Adrenal gland (tissue), 19 donors: ENCODE measurements around the gene ATP13A1. TPM values are rescaled to one million over a fixed set of nuclear protein-coding genes. Genes with fewer than 3 reads are reported as not detected.

Experiments used
- DNase-seq, 7 donors: peaks; one replicate each; pipeline ENCODE4 v3.0.0-alpha.2; 2019 to 2020
- H3K27ac ChIP-seq, 5 donors: fragments of 200-600 bp; sonication (generic) in 4 of 5; 1 replicate in 3 of 5; 2 replicates in 2 of 5; pipeline versions ENCODE4 v1.5.1 to v1.8.0; 2016 to 2020; ENCODE audit warnings: mild to moderate bottlenecking in 1 of 5
- H3K27me3 ChIP-seq: fragments of 200-600 bp; 2 replicates; pipeline ENCODE4 v1.8.0; 2021
- H3K36me3 ChIP-seq, 2 donors: fragments of 200-600 bp; replicated peaks in 1 of 2; 1 replicate in 1 of 2; 2 replicates in 1 of 2; pipeline versions ENCODE4 v1.5.1 to v1.8.0; 2018 to 2022
- H3K4me1 ChIP-seq, 2 donors: fragments of 200-600 bp; replicated peaks in 1 of 2; 1 replicate in 1 of 2; 2 replicates in 1 of 2; pipeline versions ENCODE4 v1.5.1 to v1.8.0; 2018 to 2021
- H3K4me3 ChIP-seq, 4 donors: fragments of 200-600 bp; sonication (generic) in 3 of 4; one replicate each; pipeline ENCODE4 v1.5.1; 2016 to 2018
- H3K9me3 ChIP-seq, 3 donors: fragments of 200-600 bp; sonication (generic) in 1 of 3; replicated peaks in 1 of 3; 1 replicate in 2 of 3; 2 replicates in 1 of 3; pipeline versions ENCODE4 v1.5.1 to v1.8.0; 2016 to 2021
- CTCF ChIP-seq, 6 experiments: fragments of 450-650 bp in 4 of 6; fragments of 200-600 bp in 2 of 6; sonication (generic) in 1 of 6; IDR thresholded peaks; 1 replicate in 5 of 6; 2 replicates in 1 of 6; pipeline versions ENCODE4 v1.5.1 to v1.8.0; 2016 to 2021; ENCODE audit warnings: antibody characterized with exemption in 6 of 6, mild to moderate bottlenecking in 2 of 6, moderate library complexity in 1 of 6
- POLR2A ChIP-seq, 2 donors: fragments of 450-650 bp; IDR thresholded peaks; one replicate each; pipeline ENCODE4 v1.6.1; 2017; ENCODE audit warnings: antibody characterized with exemption in 2 of 2, mild to moderate bottlenecking in 2 of 2, moderate library complexity in 1 of 2
- WGBS, 4 donors: extraction: QIAGEN DNeasy Blood & Tissue Kit in 2 of 4; methylation state at CpG; one replicate each; pipeline versions ENCODE4 v1.1.5 to v1.1.7; 2013 to 2017; 5-methylcytosine and 5-hydroxymethylcytosine counted together
- intact Hi-C, 2 donors: fragments of 100-400 bp; cut with DNase I; formaldehyde crosslinking; loops; one replicate each; pipeline versions ENCODE4 v1.14.1 to v1.15.0; 2022 to 2023
- long read RNA-seq, 10 donors: library from polyadenylated mRNA in 3 of 10; unstranded in 2 of 10; stranded (forward) in 1 of 10; transcript quantifications; one replicate each; pipeline ENCODE4 v2.0.0 and lab custom pipeline, GENCODE V29; 2021 to 2026
- polyA plus RNA-seq, 3 donors: library from polyadenylated mRNA; stranded (reverse); fragments of 200-250 nt in 2 of 3; fragments of 350-450 nt in 1 of 3; fragmentation: Illumina TruSeq in 1 of 3; extraction: RNeasy Lipid Tissue Mini Kit (QIAGEN cat#74804) in 1 of 3; gene quantifications; one replicate each; pipeline ENCODE4 v1.2.3, GENCODE V29; 2013 to 2014
- total RNA-seq, 9 donors: library from RNA; depleted of rRNA in 4 of 9; stranded (reverse); fragments of >200 nt in 4 of 9; fragments of 120-200 nt in 1 of 9; fragmentation: NEBNext Ultra II Directional in 1 of 9; extraction: Animal tissue kit (Norgen Biotek cat#: 25700) in 1 of 9; gene quantifications; one replicate each; pipeline versions ENCODE4 v1.1.0 to v1.2.4, GENCODE V29; 2013 to 2023
- donor health status: healthy with polysubstance abuse.
- donor health status: Bipolar disorder and iron deficiency.
- donor health status: DM: yes; HTN: yes; CAD: no.
- donor health status: DM: no; HTN: no; CAD: no.
- donor health status: DM: no; HTN: no; CAD: no.
- donor health status: DM: yes; HTN: yes; CAD: no.

The ATP13A1 gene
- total RNA-seq (100 to 1,000 TPM in 4 of 9 donors, 10 to 100 TPM in 5; 21.1 to 195 (median 78.3) TPM), polyA plus RNA-seq (100 to 1,000 TPM in 2 of 3 donors, 10 to 100 TPM in 1; 18.7 to 132 (median 103) TPM)
- long read RNA-seq, donor 1, partial matches to known transcripts, result 0 of 1 reads
- long read RNA-seq, donor 1, other reads (novel, unspliced or antisense), result 0 of 1 reads
- long read RNA-seq, donor 2, partial matches to known transcripts, result 0 of 4 reads
- long read RNA-seq, donor 2, other reads (novel, unspliced or antisense), result 0 of 4 reads
- long read RNA-seq, donor 3, partial matches to known transcripts, result 0 of 1 reads
- long read RNA-seq, donor 3, other reads (novel, unspliced or antisense), result 0 of 1 reads
- long read RNA-seq, donor 4, transcript ATP13A1-202 (26 exons, 3,861 nt), result major isoform, 5 of 11 reads
- long read RNA-seq, donor 4, partial matches to known transcripts, result 5 of 11 reads
- long read RNA-seq, donor 4, other reads (novel, unspliced or antisense), result 1 of 11 reads
- long read RNA-seq, donor 5, transcript ATP13A1-202 (26 exons, 3,861 nt), result major isoform, 221 of 306 reads
- long read RNA-seq, donor 5, partial matches to known transcripts, result 16 of 306 reads
- long read RNA-seq, donor 5, other reads (novel, unspliced or antisense), result 69 of 306 reads
- long read RNA-seq, donor 6, partial matches to known transcripts, result 7 of 8 reads
- long read RNA-seq, donor 6, other reads (novel, unspliced or antisense), result 1 of 8 reads
- long read RNA-seq, donor 7, partial matches to known transcripts, result 0 of 1 reads
- long read RNA-seq, donor 7, other reads (novel, unspliced or antisense), result 0 of 1 reads
- long read RNA-seq, donor 8, transcript ATP13A1-202 (26 exons, 3,861 nt), result major isoform, 11 of 11 reads
- long read RNA-seq, donor 8, partial matches to known transcripts, result 0 of 11 reads
- long read RNA-seq, donor 8, other reads (novel, unspliced or antisense), result 0 of 11 reads
- long read RNA-seq, donor 9, partial matches to known transcripts, result 0 of 2 reads
- long read RNA-seq, donor 9, other reads (novel, unspliced or antisense), result 0 of 2 reads
- long read RNA-seq, donor 10, partial matches to known transcripts, result 0 of 2 reads
- long read RNA-seq, donor 10, other reads (novel, unspliced or antisense), result 0 of 2 reads

- Histone ChIP-seq H3K4me3 (peak within 1 kb of the TSS; percentile 70 to 92 (median 80)), H3K27me3 (no peaks in the 10 kb centered on the region), H3K36me3 (peaks cover 0 to 13% of the 10 kb centered on the region in 2 donors), H3K9me3 (no peaks in the 10 kb centered on the region), H3K27ac (peak within 1 kb of the TSS; percentile 47 to 95 (median 93)), H3K4me1 (peaks cover 12 to 22% of the 10 kb centered on the region in 2 donors)
- TF ChIP-seq CTCF (IDR thresholded peaks at IDR 0.05) (peak in 1 of 6 experiments; percentile 28), POLR2A (IDR thresholded peaks at IDR 0.05) (peak; percentile 75 to 87)
- intact Hi-C loops, result no loop called here
- WGBS, 4 donors, result 0 to 1% (median 0%) methylated on average over 14 to 85 of the region's 85 CpGs
- DNase-seq, result peak; percentile 93 to 99 (median 97)
Observed at GRCh38 chr19:19663256-19664120, at the start of gene ATP13A1. Gene ATP13A1, minus strand, starts transcription at chr19:19663676. Its CDS starts 10 bp downstream, at chr19:19663666.

GRCh38 chr19:19711934-19712828 is 48.7 kb upstream of the ATP13A1 start:
- Histone ChIP-seq H3K4me1 (no peaks in the 10 kb centered on the region), H3K4me3 (peak overlapping the region in 1 of 4 donors; percentile 23), H3K27me3 (no peaks in the 10 kb centered on the region), H3K27ac (no peak overlapping the region), H3K9me3 (peaks cover 22 to 98% (median 34%) of the 10 kb centered on the region in 3 donors), H3K36me3 (peaks cover 0 to 16% of the 10 kb centered on the region in 2 donors)
- WGBS, 4 donors, result 97 to 98% (median 98%) methylated on average over 10 of the region's 10 CpGs
- TF ChIP-seq CTCF (IDR thresholded peaks at IDR 0.05) (no peak), POLR2A (IDR thresholded peaks at IDR 0.05) (no peak)
- intact Hi-C loops, result no loop called here
- no peak for DNase-seq

GRCh38 chr19:19711306-19711933 is 47.9 kb upstream of the ATP13A1 start:
- DNase-seq, result no peak
- 97 to 98% (median 97%) methylated on average over 14 of the region's 14 CpGs for WGBS, 4 donors
- no peak overlapping the region for H3K27ac ChIP-seq
- H3K27me3 ChIP-seq, result no peaks in the 10 kb centered on the region
- peaks cover 22 to 98% (median 34%) of the 10 kb centered on the region in 3 donors for H3K9me3 ChIP-seq
- H3K4me1 ChIP-seq, result no peaks in the 10 kb centered on the region
- H3K4me3 ChIP-seq, result peak overlapping the region in 1 of 4 donors; percentile 23
- no peak for TF ChIP-seq POLR2A (IDR thresholded peaks at IDR 0.05)
- TF ChIP-seq CTCF (IDR thresholded peaks at IDR 0.05), result no peak
- intact Hi-C loops, result no loop called here
- H3K36me3 ChIP-seq, result peaks cover 0 to 16% of the 10 kb centered on the region in 2 donors
